HG03432 (cell line): Measurements from ENCODE around the gene MFN2.
"Not testable (repeated sequence)": the region's sequence is repeated elsewhere in the genome, so short reads cannot be mapped to it uniquely, and the experiment has no call there.

Experiments used
- ATAC-seq: cut with Tn5 transposase; IDR thresholded peaks from one replicate; pipeline ENCODE4 v1.9.1; 2021; ENCODE audit warnings: mild to moderate bottlenecking, moderate library complexity; ENCODE audit not compliant: unreplicated experiment

Gene MFN2

DNA sequence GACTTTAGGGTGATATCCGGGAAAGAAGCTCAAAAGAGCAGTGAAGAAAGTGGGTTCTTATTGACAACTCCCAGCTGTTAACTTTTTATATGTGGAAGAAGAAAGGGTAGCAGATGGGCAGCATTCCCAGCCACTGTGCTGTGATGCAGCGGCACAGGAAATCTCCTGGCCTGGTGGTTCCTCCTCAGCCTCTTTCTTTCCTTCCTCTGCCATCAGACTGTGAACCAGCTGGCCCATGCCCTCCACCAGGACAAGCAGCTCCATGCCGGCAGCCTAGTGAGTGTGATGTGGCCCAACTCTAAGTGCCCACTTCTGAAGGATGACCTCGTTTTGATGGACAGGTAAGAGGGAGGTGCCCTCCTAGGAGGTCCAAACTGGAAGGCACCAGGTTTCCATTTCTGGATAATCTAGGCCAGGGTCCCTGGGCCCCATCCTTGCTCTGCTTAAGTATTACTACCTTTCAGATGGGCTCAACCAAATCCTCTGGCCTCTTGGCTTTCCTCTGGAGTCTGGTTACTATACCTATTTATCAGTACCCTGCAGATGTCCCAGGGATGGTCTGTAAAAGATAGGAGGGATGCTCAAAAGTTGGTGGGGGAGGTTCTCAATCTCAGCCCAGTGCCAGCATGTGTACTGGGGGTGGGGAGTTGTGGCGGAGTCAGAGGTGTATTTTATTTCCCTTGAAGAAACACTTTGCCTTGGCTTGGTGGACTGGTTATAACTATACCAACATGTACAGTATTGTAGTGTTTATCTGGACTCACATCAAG, 17.0 kb downstream of the MFN2 start:
- ATAC-seq: no peak

- ATAC-seq: no peak
These were observed 18.4 kb downstream of the MFN2 start for GRCh38 chr1:11998636-11999035.

DNA sequence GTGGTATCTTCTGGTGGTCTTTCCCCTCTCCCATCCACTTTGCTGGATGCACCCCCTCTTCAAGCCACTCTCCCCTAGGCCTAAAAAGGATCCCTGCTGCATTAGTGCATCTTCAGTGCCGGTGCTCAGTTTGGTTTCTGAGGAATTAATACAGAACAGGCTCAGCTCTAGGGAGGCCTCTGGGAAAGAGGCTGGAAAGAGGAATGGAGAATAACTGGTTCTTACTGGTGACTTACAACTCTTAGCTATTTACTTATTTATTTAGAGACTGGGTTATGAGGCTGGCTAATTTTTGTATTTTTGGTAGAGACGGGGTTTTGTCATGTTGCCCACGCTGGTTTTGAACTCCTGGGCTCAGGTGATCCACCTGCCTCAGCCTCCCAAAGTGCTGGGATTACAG, 19.0 kb downstream of the MFN2 start:
- no peak for ATAC-seq

GRCh38 chr1:12001249-12001917, 21.1 kb downstream of the MFN2 start:
- ATAC-seq: no peak

DNA sequence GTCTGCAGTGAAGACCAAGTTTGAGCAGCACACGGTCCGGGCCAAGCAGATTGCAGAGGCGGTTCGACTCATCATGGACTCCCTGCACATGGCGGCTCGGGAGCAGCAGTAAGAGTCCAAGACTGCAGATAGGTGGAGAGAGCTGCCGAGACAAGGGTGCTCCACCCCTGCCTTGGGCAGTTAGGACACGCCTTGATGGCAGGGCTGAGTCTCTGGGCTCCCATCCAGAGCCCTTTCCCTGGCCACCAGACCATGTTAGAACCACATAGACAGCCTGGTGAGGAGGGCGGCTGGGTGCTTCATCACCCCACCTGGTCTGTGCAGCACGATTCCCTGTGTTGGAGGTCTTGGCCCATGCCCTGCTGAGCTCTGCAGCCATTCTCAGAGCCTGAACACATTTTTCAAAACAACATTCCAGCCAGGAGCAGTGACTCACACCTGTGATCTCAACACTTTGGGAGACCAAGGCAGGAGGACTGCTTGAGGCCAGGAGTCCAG, 21.8 kb downstream of the MFN2 start:
- no peak for ATAC-seq

- no peak for ATAC-seq
These were observed 23.5 kb downstream of the MFN2 start for GRCh38 chr1:12003762-12004161.

DNA sequence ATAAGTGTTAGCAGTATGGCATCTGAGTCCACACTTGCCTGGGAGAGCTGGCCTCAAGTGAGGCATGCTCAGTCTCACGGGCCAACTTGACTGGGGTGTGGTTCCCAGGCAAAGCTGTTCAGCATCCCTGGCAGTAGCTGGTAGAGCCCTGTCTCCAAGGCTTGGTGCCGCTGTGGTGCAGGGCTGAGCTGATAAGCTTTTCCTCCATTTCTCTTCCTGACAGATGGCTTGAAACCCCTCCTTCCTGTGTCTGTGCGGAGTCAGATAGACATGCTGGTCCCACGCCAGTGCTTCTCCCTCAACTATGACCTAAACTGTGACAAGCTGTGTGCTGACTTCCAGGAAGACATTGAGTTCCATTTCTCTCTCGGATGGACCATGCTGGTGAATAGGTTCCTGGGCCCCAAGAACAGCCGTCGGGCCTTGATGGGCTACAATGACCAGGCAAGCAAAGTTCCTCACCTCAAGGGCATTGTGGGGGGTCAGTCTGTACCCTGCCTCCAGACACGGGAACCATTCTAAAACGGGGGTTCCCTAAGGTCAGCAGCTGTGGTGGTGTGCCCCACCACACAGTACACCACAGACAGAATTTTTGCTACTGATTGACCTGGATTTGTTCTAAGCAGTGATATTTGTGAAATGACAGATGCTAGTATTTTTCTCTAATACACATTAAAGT, 25.4 kb downstream of the MFN2 start:
- ATAC-seq: no peak

DNA sequence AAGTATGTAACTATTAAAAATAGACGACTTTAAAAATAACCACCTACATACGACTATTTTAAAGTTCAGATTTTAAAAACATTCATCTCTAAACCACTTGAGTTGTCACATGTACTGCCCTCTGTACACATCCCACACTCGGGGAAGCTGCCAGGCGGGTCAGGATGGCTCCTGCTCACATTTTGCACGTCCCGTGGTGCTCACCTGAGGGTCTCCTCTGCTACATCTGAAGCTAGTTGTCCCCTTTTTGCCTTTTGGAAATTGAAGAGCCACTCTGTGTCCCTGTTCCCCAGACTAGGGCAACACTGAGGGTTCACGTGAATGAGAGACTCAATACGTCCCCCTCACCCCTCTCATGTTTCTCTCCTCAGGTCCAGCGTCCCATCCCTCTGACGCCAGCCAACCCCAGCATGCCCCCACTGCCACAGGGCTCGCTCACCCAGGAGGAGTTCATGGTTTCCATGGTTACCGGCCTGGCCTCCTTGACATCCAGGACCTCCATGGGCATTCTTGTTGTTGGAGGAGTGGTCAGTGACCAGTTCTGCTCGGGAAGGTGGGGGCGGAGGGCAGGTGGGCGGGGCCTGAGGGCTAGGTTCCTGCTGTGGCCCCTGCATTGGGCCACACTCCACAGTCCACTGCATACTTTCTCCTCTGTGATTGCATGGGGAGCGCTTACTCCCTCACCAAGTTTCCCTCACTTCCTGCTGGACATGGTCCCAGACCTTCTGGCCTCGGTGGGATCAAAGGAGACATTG, 26.1 kb downstream of the MFN2 start:
- ATAC-seq: no peak

DNA sequence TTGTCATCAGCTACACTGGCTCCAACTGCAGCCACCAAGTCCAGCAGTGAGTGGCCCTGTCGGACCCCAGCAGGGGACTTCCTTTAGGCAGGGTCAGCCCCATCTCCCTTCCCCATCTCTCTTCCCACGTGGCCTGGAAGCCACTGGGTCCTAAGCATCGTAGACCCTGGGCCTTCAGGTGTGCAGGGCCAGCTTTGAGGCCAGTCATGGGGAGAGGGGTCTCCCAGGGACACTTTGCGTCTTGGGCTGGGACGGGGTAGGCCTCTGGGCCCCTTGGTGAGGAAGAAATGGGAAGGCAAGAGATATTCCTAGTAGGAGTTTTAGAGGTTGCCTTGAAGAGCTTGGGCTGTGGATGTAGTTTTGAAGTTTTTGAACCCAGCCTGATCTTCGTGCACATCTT, 27.0 kb downstream of the MFN2 start:
- no peak for ATAC-seq

- ATAC-seq: not testable (repeated sequence)
These were observed 28.1 kb downstream of the MFN2 start for GRCh38 chr1:12008355-12008754.

GRCh38 chr1:12009318-12009947, 29.2 kb downstream of the MFN2 start:
- no peak for ATAC-seq

DNA sequence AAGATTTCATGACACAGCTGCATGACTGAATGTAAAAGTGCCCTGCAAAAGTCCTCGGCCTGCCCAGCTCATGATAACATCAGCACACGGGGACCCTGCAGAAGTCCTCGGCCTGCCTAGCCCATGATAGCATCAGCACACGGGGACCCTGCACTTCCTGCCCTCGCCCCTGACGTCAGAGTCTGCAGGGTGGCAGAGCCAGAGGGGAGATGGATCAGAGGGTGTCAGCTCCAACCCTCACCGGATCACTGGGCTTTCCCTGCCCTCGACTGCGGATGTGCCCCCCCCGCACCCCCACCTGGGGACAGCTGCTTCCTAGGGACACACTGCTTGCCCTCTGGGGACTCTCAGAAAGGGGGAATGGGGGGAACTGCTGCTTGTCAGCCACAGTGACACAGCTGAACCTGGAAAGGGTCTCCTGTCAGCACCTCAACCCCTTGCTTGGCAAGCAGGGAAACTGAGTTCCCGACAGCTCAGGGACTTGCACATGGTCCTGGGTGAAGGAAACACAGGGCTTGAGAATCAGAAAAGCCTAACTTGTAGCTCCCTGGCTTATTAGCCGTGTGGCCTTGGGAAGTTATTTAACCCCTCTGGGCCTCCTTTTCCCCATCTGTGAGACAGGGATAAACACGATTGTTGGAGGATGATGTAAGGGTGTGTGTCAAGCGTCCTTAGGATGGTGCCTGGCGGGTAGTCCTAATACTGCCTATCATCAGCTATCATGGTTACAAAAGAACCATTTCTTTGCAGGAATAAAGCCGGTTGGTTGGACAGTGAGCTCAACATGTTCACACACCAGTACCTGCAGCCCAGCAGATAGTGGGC, 30.7 kb downstream of the MFN2 start:
- no peak for ATAC-seq

DNA sequence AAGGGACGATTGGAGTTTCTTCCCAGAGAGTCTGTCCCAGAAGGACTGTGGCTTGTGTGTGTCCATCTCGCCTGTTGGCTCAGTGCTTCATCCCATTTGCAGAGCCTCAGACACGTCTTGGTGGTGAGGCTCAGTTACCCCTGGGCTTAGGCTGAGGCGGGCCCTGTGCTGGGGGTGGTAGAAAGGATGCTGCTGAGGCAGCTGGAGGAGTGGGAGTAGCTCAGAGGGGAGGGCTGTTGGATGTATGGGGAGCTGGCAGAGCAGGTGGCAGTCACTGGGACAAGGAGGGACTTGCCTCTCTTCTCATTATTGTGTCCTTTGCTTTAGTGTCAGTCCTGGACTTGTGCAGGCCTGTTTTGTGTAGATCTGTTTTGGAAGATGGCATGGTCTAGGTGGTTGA, 31.8 kb downstream of the MFN2 start:
- no peak for ATAC-seq

DNA sequence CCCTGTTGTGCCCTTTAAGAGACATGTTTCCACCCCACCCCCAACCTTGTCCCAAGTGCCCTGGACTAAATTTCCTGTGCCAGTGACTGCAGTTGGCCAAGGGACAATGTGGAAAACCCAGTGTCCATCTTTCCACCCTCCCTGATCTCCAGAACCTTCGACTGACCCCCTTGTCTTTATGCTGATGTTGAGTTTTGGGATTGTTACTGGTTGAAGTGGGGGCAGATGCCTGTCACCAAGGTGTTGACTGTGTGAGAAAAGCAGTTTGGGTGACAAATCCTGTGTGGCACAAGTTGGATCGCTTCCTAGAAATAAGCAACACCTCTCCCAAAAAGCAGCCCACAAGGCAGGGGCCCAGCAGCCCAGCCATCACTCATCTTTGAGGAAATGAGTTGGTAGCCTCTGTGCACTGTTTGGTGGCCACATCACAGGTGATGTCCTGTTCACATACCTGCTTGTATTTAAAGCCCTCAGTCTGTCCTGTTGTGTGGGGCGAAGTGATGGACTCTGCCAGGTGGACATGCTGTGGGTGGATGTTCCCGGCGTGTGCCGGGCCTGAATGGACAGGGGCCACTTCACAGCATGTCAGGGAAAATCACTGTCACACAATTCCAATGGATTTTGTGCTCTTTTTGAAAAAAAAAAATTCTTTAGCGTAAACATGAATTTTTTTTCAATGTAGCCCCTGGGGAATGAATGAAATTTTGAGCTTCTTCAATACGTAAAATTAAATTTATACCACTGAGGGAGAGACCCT, 32.5 kb downstream of the MFN2 start:
- no peak for ATAC-seq

DNA sequence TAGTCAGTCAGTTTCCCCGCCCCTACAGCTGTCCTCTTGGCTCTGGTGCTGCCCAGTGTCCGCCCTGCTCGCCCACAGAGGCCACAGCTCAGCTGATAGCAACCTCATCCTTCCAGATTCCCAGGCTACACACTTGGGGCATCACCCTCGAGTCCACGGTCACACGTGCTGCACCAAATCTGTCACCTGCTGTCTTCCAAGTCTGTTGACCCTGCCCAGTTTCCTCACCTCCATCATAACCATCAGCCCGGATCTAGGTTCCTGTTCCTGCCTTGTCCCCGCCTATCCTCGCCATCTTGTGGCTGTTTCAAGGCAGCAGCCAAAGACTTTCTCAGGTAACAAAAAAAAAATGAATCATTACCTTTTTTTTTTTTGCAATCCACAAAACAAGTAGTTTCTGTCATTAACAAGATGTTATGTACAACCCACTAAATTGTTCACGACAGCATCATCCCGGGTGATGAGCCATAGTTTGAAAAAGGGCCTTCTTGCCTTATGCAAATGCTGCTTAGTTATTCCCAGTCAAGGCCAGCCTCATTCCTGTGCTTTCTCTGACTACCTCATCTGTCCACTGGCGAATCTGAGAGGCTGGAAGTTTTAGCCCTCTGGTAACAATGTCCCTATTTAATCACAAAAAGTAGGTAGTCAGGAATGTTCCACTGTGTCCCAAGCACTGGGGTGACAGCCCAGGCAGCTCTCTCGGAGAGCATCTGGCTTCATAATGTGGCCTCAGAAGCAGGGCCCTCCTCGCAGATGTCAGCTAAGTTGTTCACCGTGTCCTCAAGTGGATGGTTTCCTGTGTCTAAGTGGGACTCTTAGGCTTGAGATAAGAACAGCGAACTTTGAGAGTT, 34.1 kb downstream of the MFN2 start:
- no peak for ATAC-seq

DNA sequence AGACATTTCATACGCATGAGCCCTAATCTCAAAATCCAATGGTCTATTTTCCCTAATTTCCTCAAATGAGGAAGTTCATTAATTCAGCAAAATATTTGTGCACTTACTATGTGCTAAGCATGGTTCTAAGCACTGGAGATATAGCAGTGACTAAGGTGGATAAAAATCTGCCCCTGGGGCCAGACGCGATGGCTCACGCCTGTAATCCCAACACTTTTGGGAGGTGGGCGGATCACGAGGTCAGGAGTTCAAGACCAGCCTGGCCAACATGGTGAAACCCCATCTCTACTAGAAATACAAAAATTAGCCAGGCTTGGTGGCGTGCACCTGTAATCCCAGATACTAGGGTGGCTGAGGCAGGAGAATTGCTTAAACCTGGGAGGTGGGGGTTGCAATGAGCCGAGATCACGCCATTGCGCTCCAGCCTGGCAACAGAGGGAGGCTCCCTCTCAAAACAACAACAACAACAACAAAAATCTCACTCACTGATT, 34.8 kb downstream of the MFN2 start:
- ATAC-seq: no peak

DNA sequence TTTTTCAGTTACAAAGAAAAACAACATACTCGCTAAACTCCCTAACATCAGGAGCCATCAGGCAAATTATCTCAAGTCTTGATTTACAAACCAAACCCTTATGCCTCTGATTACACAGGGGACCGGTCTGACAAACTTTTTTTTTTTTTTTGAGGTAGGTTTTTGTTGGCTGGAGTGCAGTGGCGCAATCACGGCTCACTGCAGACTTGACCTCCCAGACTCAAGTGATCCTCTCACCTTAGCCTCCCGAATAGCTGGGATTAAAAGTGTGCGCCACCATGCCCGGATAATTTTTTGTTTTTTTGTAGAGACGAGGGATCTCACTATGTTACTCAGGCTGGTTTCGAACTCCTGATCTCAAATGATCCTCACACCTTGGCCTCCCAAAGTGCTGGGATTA, 35.3 kb downstream of the MFN2 start:
- ATAC-seq: no peak

- no peak for ATAC-seq
These were observed 35.9 kb downstream of the MFN2 start for GRCh38 chr1:12016182-12016581.
